Erythroblast (primary cell): ENCODE results near the gene MAST3.

Experiments used
- GATA1 ChIP-seq: IDR thresholded peaks from 2 replicates; pipeline ENCODE4 v1.6.1; 2011; ENCODE audit warnings: low read depth, mild to moderate bottlenecking, control low read depth, low read length, moderate library complexity
- POLR2A ChIP-seq: IDR thresholded peaks from 2 replicates; pipeline ENCODE4 v1.6.1; 2011; ENCODE audit warnings: mild to moderate bottlenecking, low read length

- TF ChIP-seq POLR2A = no peak
- TF ChIP-seq GATA1 = no peak
These were observed 77.4 kb downstream of the MAST3 start for GRCh38 chr19:18174983-18175382.
